Erythroblast (primary cell): ENCODE results near the gene AKNA.
"Not testable (repeated sequence)": the region's sequence is repeated elsewhere in the genome, so short reads cannot be mapped to it uniquely, and the experiment has no call there.

Experiments used
- GATA1 ChIP-seq: IDR thresholded peaks from 2 replicates; pipeline ENCODE4 v1.6.1; 2011; ENCODE audit warnings: low read depth, mild to moderate bottlenecking, control low read depth, low read length, moderate library complexity
- POLR2A ChIP-seq: IDR thresholded peaks from 2 replicates; pipeline ENCODE4 v1.6.1; 2011; ENCODE audit warnings: mild to moderate bottlenecking, low read length

DNA sequence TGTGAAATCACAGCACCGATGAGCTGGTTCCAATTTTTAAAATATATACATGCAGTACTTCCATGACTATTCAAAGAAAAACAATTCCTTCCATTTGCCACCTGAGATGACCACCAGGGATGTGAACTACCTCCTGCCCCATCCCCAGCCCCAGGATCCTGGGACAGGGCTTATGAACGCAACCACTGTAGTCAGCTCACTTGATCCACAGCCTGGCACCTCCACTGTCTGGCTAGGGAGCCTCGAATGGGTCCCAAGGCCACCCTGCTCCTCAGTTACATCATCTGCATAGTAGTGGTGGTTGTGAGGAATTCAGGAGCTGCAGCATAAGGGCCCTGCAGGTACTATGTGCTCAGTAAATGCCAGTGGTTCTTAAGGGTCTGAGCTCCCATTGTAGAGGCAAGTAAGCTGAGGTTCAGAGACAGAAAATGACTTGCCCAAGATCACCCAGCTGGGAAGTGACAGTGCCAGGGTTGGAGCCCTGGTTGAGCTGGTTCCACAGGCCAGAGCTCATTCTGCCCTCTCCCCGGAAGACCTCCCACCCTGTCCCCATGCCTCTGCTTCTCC lies 55.2 kb downstream of the AKNA start:
- not testable (repeated sequence) for TF ChIP-seq POLR2A, GATA1
